Small intestine (tissue), 7 donors: ENCODE measurements around the gene TXLNA. TPM values are rescaled to one million over a fixed set of nuclear protein-coding genes. Genes with fewer than 3 reads are reported as not detected.
A peak's percentile ranks its signal among the peaks of the same experiment; 100 is the strongest.
"Not testable (repeated sequence)": the region's sequence is repeated elsewhere in the genome, so short reads cannot be mapped to it uniquely, and the experiment has no call there.

Source experiments
- DNase-seq, 2 donors: peaks; one replicate each; pipeline versions ENCODE4 v3.0.0 to v3.0.0-alpha.2; 2013
- FAIRE-seq: peaks from 2 replicates; lab custom pipeline; 2012; peaks lifted over from hg19 to GRCh38; lab: Jason Lieb, UNC
- H3K27ac ChIP-seq, 3 donors: one replicate each; pipeline ENCODE4 v1.5.1; 2013; ENCODE audit warnings: low read length in 2 of 3, mild to moderate bottlenecking in 2 of 3, control low read depth in 1 of 3, inconsistent platforms in 1 of 3, low read depth in 1 of 3, moderate library complexity in 1 of 3
- H3K27me3 ChIP-seq, 3 donors: one replicate each; pipeline ENCODE4 v1.6.1; 2013; ENCODE audit warnings: low read length in 3 of 3, inconsistent platforms in 1 of 3; ENCODE audit not compliant: control insufficient read depth in 3 of 3, insufficient read depth in 3 of 3
- H3K36me3 ChIP-seq, 3 donors: one replicate each; pipeline ENCODE4 v1.6.1; 2013; ENCODE audit warnings: low read length in 3 of 3, inconsistent platforms in 1 of 3, low read depth in 1 of 3, mild to moderate bottlenecking in 1 of 3, moderate library complexity in 1 of 3; ENCODE audit not compliant: control insufficient read depth in 3 of 3, insufficient read depth in 2 of 3
- H3K4me1 ChIP-seq, 3 donors: one replicate each; pipeline ENCODE4 v1.6.1; 2013; ENCODE audit warnings: low read length in 2 of 3, inconsistent platforms in 1 of 3, low read depth in 1 of 3, mild to moderate bottlenecking in 1 of 3, moderate library complexity in 1 of 3; ENCODE audit not compliant: control insufficient read depth in 3 of 3, insufficient read depth in 2 of 3
- H3K4me3 ChIP-seq, 3 donors: one replicate each; pipeline ENCODE4 v1.5.1; 2013; ENCODE audit warnings: low read length in 3 of 3, control low read depth in 1 of 3, inconsistent platforms in 1 of 3, low read depth in 1 of 3, mild to moderate bottlenecking in 1 of 3, moderate library complexity in 1 of 3
- H3K9me3 ChIP-seq, 2 donors: one replicate each; pipeline ENCODE4 v1.6.1; 2013; ENCODE audit warnings: low read depth in 1 of 2, low read length in 1 of 2; ENCODE audit not compliant: control insufficient read depth in 2 of 2, insufficient read depth in 1 of 2
- WGBS, 3 donors: extraction: QIAGEN DNeasy Blood & Tissue Kit; methylation state at CpG; one replicate each; pipeline ENCODE4 v1.1.7; 2013; 5-methylcytosine and 5-hydroxymethylcytosine counted together
- polyA plus RNA-seq, 4 donors: library from polyadenylated mRNA; stranded (reverse) in 3 of 4; unstranded in 1 of 4; fragments of 200-250 nt in 3 of 4; fragments of 120-200 nt in 1 of 4; gene quantifications; one replicate each; pipeline versions ENCODE4 v1.2.1 to v1.2.3, GENCODE V29; 2013
- donor health status: healthy with polysubstance abuse.
- donor health status: control.
- donor health status: control.
- donor health status: Bipolar disorder and iron deficiency.
- donor health status: healthy.

TXLNA gene
- polyA plus RNA-seq, 4 donors = 6.9 to 28.1 (median 18.1) TPM

GRCh38 chr1:32147799-32148198 lies 31.7 kb upstream of the TXLNA start:
- H3K4me3 ChIP-seq, H3K4me1 ChIP-seq, H3K27me3 ChIP-seq, DNase-seq, H3K27ac ChIP-seq, FAIRE-seq: not testable (repeated sequence)
- peaks cover 0 to 16% (median 0%) of the 10 kb centered on the region in 3 donors for H3K36me3 ChIP-seq
- WGBS, 3 donors = 95 to 99% (median 96%) methylated on average over 5 of the region's 5 CpGs
- H3K9me3 ChIP-seq = peaks cover 0 to 27% of the 10 kb centered on the region in 2 donors

DNA sequence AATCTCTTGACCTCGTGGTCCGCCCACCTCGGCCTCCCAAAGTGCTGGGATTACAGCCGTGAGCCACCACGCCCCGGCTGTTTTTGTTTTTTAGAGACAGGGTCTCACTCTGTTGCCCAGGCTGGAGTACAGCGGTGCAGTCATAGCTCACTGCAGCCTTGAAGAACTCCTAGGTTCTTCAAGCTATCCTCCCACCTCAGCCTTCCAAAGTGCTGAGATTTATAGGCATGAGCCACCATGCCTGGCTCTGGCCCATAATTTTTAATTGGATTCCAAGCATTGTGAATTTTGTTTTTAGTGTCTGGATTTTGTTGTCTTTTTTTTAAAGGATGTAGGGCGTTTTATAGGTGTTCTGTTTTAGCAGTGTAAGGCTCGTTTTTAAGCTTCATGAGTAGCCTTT lies 28.6 kb upstream of the TXLNA start:
- FAIRE-seq = no peak
- H3K9me3 ChIP-seq = peaks cover 0 to 27% of the 10 kb centered on the region in 2 donors

GRCh38 chr1:32151319-32151787 lies 28.1 kb upstream of the TXLNA start:
- Histone ChIP-seq H3K4me1 (peaks cover 0 to 3% (median 0%) of the 10 kb centered on the region in 3 donors), H3K9me3 (peaks cover 0 to 27% of the 10 kb centered on the region in 2 donors), H3K27ac (no peak overlapping the region), H3K27me3 (no peaks in the 10 kb centered on the region), H3K4me3 (no peak overlapping the region), H3K36me3 (peaks cover 0 to 30% (median 0%) of the 10 kb centered on the region in 3 donors)
- DNase-seq = peak in 1 of 2 donors; percentile 18
- 63 to 79% (median 75%) methylated on average over 5 of the region's 5 CpGs for WGBS, 3 donors
- FAIRE-seq = no peak

More for the DNA sequence above, 28.6 kb upstream of the TXLNA start:
- WGBS, 3 donors = 90 to 94% (median 90%) methylated on average over 9 of the region's 9 CpGs
- Histone ChIP-seq H3K27ac (no peak overlapping the region), H3K4me1 (peaks cover 0 to 3% (median 0%) of the 10 kb centered on the region in 3 donors), H3K4me3 (no peak overlapping the region), H3K36me3 (peaks cover 0 to 27% (median 0%) of the 10 kb centered on the region in 3 donors), H3K27me3 (no peaks in the 10 kb centered on the region)
- DNase-seq = no peak

- WGBS, 3 donors = 42 to 73% (median 54%) methylated on average over 3 of the region's 3 CpGs
- H3K9me3 ChIP-seq = no peaks in the 10 kb centered on the region
- H3K4me3 ChIP-seq = no peak overlapping the region
- no peak for FAIRE-seq
- no peak for DNase-seq
- no peak overlapping the region for H3K27ac ChIP-seq
- H3K36me3 ChIP-seq = peaks cover 23 to 42% (median 25%) of the 10 kb centered on the region in 3 donors
- no peaks in the 10 kb centered on the region for H3K27me3 ChIP-seq
- H3K4me1 ChIP-seq = no peaks in the 10 kb centered on the region
These were observed 20.3 kb upstream of the TXLNA start for GRCh38 chr1:32159189-32159588.

DNA sequence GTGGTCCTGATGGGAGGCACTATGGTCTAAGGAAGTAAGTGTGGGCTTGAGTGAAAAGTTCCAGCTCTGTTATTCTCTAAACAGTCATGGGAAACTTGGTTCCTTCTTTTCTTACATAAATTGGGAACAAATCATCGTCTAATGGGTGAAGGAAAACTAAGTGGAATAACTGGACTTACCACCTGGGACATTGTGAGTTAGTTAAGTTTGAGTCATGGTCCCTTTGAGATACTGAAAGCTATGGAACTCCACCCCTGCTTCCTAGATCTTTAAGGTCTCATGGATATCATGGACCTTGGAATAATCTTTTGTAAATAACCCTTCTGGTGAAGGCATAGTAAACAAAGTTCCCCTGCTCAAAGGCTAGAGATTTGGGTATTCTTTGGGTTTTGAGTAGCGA lies 16.1 kb upstream of the TXLNA start:
- no peaks in the 10 kb centered on the region for H3K27me3 ChIP-seq
- 87 to 93% (median 89%) methylated on average over 2 of the region's 2 CpGs for WGBS, 3 donors
- H3K4me3 ChIP-seq = no peak overlapping the region
- no peaks in the 10 kb centered on the region for H3K9me3 ChIP-seq
- DNase-seq = no peak
- no peak for FAIRE-seq
- H3K27ac ChIP-seq = no peak overlapping the region
- peaks cover 18 to 63% (median 29%) of the 10 kb centered on the region in 3 donors for H3K36me3 ChIP-seq
- no peaks in the 10 kb centered on the region for H3K4me1 ChIP-seq

DNA sequence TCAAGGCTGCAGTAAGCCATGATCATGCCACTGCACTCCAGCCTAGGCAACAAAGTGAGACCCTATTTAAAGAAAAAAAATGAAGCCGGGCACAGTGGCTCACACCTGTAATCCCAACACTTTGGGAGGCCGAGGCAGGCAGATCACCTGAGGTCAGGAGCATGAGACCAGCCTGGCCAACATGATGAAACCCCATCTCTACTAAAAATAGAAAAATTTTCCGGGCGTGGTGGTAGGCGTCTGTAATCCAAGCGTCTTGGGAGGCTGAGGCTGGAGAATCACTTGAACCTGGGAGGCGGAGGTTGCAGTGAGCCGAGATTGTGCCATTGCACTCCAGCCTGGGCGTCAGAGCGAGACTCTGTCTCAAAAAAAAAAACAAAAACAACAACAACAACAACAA lies 13.8 kb upstream of the TXLNA start:
- not testable (repeated sequence) for FAIRE-seq, H3K4me3 ChIP-seq, H3K4me1 ChIP-seq, H3K27me3 ChIP-seq, DNase-seq, H3K9me3 ChIP-seq, H3K27ac ChIP-seq
- WGBS, 3 donors = 94 to 98% (median 97%) methylated on average over 10 of the region's 10 CpGs
- peaks cover 12 to 64% (median 31%) of the 10 kb centered on the region in 3 donors for H3K36me3 ChIP-seq

DNA sequence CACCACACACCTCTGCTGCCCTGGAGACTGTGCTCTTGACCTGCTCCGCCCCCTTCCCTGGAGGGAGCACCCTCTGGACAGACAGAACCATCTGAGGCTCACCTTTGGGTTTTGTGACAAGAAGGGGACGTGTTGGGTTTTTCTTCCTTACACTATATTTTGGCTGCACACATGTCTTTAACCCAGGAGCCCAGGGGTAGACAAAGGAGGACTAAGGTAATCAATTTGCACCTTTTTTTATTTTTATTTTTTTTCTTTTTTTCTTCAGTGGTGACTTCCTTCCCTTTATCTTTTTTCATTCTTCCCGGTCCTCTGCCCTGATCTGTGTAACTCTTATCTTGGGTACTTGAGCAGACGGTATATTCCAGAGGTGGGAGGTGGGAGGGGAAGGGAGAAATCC lies 8.5 kb upstream of the TXLNA start:
- peaks cover 0 to 13% (median 0%) of the 10 kb centered on the region in 3 donors for H3K4me1 ChIP-seq
- peaks cover 22 to 63% (median 32%) of the 10 kb centered on the region in 3 donors for H3K36me3 ChIP-seq
- H3K27me3 ChIP-seq = no peaks in the 10 kb centered on the region
- DNase-seq (no peak), FAIRE-seq (no peak)
- no peaks in the 10 kb centered on the region for H3K9me3 ChIP-seq
- H3K4me3 ChIP-seq = no peak overlapping the region
- H3K27ac ChIP-seq = no peak overlapping the region
- 76 to 83% (median 82%) methylated on average over 4 of the region's 4 CpGs for WGBS, 3 donors

DNA sequence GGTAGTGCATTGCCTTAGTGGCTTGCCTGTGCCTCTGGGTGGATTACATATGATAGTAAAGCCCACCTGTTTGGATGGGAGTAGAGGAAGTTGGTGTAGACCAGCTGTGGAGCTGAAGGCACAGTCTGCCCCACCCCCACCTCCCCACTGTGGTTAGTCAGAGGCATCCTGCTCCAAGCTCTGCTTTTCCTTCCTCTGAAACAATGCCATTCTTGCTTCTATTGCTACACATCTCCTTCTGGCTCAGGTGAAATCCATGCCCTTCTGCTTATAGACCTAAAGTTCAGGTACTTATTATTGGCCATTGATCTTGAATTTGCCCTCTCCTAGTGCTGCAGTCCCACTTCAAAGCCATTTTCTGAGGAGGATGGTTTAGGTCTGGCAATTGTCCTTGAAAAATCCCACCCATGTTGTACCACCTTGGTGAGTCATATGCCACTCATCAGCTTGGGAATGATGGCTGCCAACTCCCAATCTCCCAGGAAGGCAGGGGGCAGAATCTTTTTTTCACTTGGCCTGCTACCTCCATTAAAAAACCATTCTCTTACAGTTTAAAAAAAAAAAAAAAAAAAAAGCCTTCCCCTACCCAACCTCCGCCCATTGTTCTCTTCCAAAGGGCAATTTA lies 6.7 kb upstream of the TXLNA start:
- FAIRE-seq = no peak
- Histone ChIP-seq H3K4me3 (no peak overlapping the region), H3K9me3 (no peaks in the 10 kb centered on the region), H3K4me1 (peaks cover 0 to 13% (median 0%) of the 10 kb centered on the region in 3 donors), H3K27me3 (no peaks in the 10 kb centered on the region), H3K36me3 (peaks cover 22 to 48% (median 24%) of the 10 kb centered on the region in 3 donors), H3K27ac (no peak overlapping the region)
- DNase-seq = no peak
- 82 to 96% (median 95%) methylated on average over 1 of the region's 1 CpG for WGBS, 3 donors
